Esophagus squamous epithelium (tissue), 4 donors: ENCODE results near the gene MOV10L1.

Source experiments
- POLR2A ChIP-seq, 4 donors: fragments of 450-650 bp; IDR thresholded peaks; one replicate each; pipeline ENCODE4 v1.6.1; 2017; ENCODE audit warnings: antibody characterized with exemption in 4 of 4, mild to moderate bottlenecking in 4 of 4, moderate library complexity in 3 of 4
- TF ChIP-seq, protein P1 (sequence below), 6 experiments: fragments of 450-650 bp in 4 of 6; fragments of 200-600 bp in 2 of 6; sonication (generic) in 2 of 6; IDR thresholded peaks; one replicate each; pipeline ENCODE4 v1.5.1; 2016 to 2019; ENCODE audit warnings: antibody characterized with exemption in 6 of 6, mild to moderate bottlenecking in 4 of 6, moderate library complexity in 4 of 6

DNA sequence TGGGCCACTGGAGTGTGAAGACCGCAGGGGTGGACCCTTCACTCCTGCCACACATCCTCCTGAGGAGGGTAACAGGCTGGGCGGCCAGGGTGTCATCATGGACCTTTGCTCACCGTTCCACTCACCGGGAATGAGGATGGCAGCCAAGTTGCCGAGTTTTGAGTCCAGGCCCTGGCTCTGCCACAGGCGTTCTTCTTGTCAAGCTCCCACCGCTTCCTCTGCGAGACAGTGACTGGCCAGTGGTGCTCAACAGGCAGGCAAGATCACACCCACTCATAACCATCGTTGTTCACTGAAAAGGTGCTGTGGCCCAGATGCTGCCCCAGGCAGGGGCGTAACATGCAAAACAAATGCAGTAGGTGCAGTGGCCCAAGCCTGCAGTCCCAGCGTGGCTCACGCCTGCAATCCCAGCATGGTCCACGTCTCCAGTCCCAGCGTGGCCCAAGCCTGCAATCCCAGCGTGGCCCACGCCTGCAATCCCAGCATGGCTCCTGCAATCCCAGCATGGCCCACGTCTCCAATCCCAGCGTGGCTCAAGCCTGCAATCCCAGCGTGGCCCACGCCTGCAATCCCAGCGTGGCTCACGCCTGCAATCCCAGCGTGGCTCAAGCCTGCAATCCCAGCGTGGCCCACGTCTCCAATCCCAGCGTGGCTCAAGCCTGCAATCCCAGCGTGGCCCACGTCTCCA lies 75.8 kb downstream of the MOV10L1 start:
- TF ChIP-seq, protein P1, sequence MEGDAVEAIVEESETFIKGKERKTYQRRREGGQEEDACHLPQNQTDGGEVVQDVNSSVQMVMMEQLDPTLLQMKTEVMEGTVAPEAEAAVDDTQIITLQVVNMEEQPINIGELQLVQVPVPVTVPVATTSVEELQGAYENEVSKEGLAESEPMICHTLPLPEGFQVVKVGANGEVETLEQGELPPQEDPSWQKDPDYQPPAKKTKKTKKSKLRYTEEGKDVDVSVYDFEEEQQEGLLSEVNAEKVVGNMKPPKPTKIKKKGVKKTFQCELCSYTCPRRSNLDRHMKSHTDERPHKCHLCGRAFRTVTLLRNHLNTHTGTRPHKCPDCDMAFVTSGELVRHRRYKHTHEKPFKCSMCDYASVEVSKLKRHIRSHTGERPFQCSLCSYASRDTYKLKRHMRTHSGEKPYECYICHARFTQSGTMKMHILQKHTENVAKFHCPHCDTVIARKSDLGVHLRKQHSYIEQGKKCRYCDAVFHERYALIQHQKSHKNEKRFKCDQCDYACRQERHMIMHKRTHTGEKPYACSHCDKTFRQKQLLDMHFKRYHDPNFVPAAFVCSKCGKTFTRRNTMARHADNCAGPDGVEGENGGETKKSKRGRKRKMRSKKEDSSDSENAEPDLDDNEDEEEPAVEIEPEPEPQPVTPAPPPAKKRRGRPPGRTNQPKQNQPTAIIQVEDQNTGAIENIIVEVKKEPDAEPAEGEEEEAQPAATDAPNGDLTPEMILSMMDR (IDR thresholded peaks at IDR 0.05), result no peak
- no peak for TF ChIP-seq POLR2A (IDR thresholded peaks at IDR 0.05)
